CD14-positive monocyte (primary cell): Measurements from ENCODE around the gene PLK5. TPM values are rescaled to one million over a fixed set of nuclear protein-coding genes. Genes with fewer than 3 reads are reported as not detected.

Experiments
- DNase-seq, 3 donors: peaks; one replicate each; pipeline ENCODE4 v3.0.0-alpha.2; 2011 to 2022
- H2AFZ ChIP-seq: 2 replicates; pipeline ENCODE4 v1.6.0; 2012; ENCODE audit warnings: mild to moderate bottlenecking, low read depth, low read length, inconsistent platforms; ENCODE audit not compliant: insufficient read depth, poor library complexity, severe bottlenecking
- H3K27ac ChIP-seq, 2 donors: 1 replicate in 1 of 2; 2 replicates in 1 of 2; pipeline ENCODE4 v1.5.1; 2012 to 2013; ENCODE audit warnings: low read length in 2 of 2, control low read depth in 1 of 2, inconsistent platforms in 1 of 2, low read depth in 1 of 2, mild to moderate bottlenecking in 1 of 2
- H3K27me3 ChIP-seq, 2 donors: one replicate each; pipeline versions ENCODE4 v1.6.0 to v1.6.1; 2011 to 2013; ENCODE audit warnings: low read length in 2 of 2; ENCODE audit not compliant: control insufficient read depth in 2 of 2, insufficient read depth in 2 of 2
- H3K36me3 ChIP-seq, 2 donors: replicated peaks in 1 of 2; 1 replicate in 1 of 2; 2 replicates in 1 of 2; pipeline versions ENCODE4 v1.5.1 to v1.6.1; 2012 to 2013; ENCODE audit warnings: low read length in 2 of 2, control low read depth in 1 of 2, inconsistent platforms in 1 of 2, mild to moderate bottlenecking in 1 of 2; ENCODE audit not compliant: insufficient read depth in 2 of 2, control insufficient read depth in 1 of 2
- H3K4me1 ChIP-seq, 2 donors: 1 replicate in 1 of 2; 2 replicates in 1 of 2; pipeline versions ENCODE4 v1.5.1 to v1.6.1; 2012 to 2013; ENCODE audit warnings: low read length in 2 of 2, control low read depth in 1 of 2, inconsistent platforms in 1 of 2, mild to moderate bottlenecking in 1 of 2, moderate library complexity in 1 of 2; ENCODE audit not compliant: insufficient read depth in 2 of 2, control insufficient read depth in 1 of 2
- H3K4me2 ChIP-seq: replicated peaks from 2 replicates; pipeline ENCODE3; 2012; ENCODE audit warnings: low read length, moderate library complexity, mild to moderate bottlenecking; ENCODE audit not compliant: poor library complexity, severe bottlenecking; ENCODE audit errors: extremely low read depth
- H3K4me3 ChIP-seq, 3 experiments: fragments of 200-600 bp in 1 of 3; sonication (generic) in 1 of 3; replicated peaks in 1 of 3; 1 replicate in 2 of 3; 2 replicates in 1 of 3; pipeline ENCODE4 v1.5.1; 2011 to 2013; ENCODE audit warnings: low read length in 3 of 3, mild to moderate bottlenecking in 3 of 3, control low read depth in 2 of 3, low read depth in 2 of 3, inconsistent platforms in 1 of 3, moderate library complexity in 1 of 3
- H3K79me2 ChIP-seq: 2 replicates; pipeline ENCODE4 v1.6.0; 2012; ENCODE audit warnings: mild to moderate bottlenecking, control low read depth, inconsistent platforms, low read length, moderate library complexity; ENCODE audit not compliant: insufficient read depth
- H3K9ac ChIP-seq: 2 replicates; pipeline ENCODE4 v1.6.0; 2017; ENCODE audit warnings: low read length, mild to moderate bottlenecking; ENCODE audit not compliant: insufficient read depth, poor library complexity, severe bottlenecking
- H3K9me3 ChIP-seq, 2 donors: replicated peaks in 1 of 2; 1 replicate in 1 of 2; 2 replicates in 1 of 2; pipeline versions ENCODE4 v1.5.1 to v1.6.1; 2012 to 2013; ENCODE audit warnings: low read length in 2 of 2, control low read depth in 1 of 2; ENCODE audit not compliant: control insufficient read depth in 1 of 2, insufficient read depth in 1 of 2
- H4K20me1 ChIP-seq: 2 replicates; pipeline ENCODE4 v1.6.0; 2012; ENCODE audit warnings: mild to moderate bottlenecking, low read length, control low read depth, moderate library complexity; ENCODE audit not compliant: insufficient read depth
- H3K27ac Mint-ChIP-seq, 7 donors: one replicate each; pipeline ENCODE4 v1.8.0; 2020; ENCODE audit warnings: mild to moderate bottlenecking in 7 of 7, mixed read lengths in 7 of 7, moderate library complexity in 6 of 7, inconsistent platforms in 2 of 7
- H3K27me3 Mint-ChIP-seq, 3 donors: one replicate each; pipeline ENCODE4 v1.8.0; 2021 to 2022; ENCODE audit warnings: low read depth in 3 of 3, mild to moderate bottlenecking in 3 of 3, mixed read lengths in 3 of 3, moderate library complexity in 3 of 3, inconsistent platforms in 1 of 3
- H3K36me3 Mint-ChIP-seq, 2 donors: one replicate each; pipeline ENCODE4 v1.8.0; 2020; ENCODE audit warnings: mixed read lengths in 2 of 2, inconsistent platforms in 1 of 2, mild to moderate bottlenecking in 1 of 2
- H3K4me1 Mint-ChIP-seq: one replicate; pipeline ENCODE4 v1.8.0; 2020; ENCODE audit warnings: mild to moderate bottlenecking, mixed read lengths
- H3K4me3 Mint-ChIP-seq, 2 donors: one replicate each; pipeline ENCODE4 v1.8.0; 2020; ENCODE audit warnings: mild to moderate bottlenecking in 2 of 2, mixed read lengths in 2 of 2, moderate library complexity in 1 of 2
- H3K9me3 Mint-ChIP-seq, 7 donors: one replicate each; pipeline ENCODE4 v1.8.0; 2020 to 2022; ENCODE audit warnings: mixed read lengths in 7 of 7, mild to moderate bottlenecking in 6 of 7, moderate library complexity in 6 of 7, inconsistent platforms in 2 of 7
- WGBS: methylation state at CpG from one replicate; pipeline ENCODE4 v1.1.5; 2013; ENCODE audit warnings: missing lambda C conversion rate; ENCODE audit not compliant: insufficient coverage; 5-methylcytosine and 5-hydroxymethylcytosine counted together
- intact Hi-C, 2 donors: fragments of 100-400 bp; cut with micrococcal nuclease; formaldehyde crosslinking; loops; one replicate each; pipeline versions ENCODE4 v1.15.0 to v1.15.1; 2023
- polyA plus RNA-seq, 3 donors: library from polyadenylated mRNA; depleted of rRNA in 1 of 3; unstranded in 2 of 3; stranded (reverse) in 1 of 3; fragments of 300-500 nt in 2 of 3; fragments of >200 nt in 1 of 3; fragmentation: Illumina TruSeq in 2 of 3; gene quantifications; 1 replicate in 2 of 3; 2 replicates in 1 of 3; pipeline ENCODE4 v1.2.3, GENCODE V29; 2012 to 2021
- TF ChIP-seq, protein P1 (sequence below): fragments of 200-600 bp; IDR thresholded peaks from one replicate; pipeline ENCODE4 v1.8.0; 2022; ENCODE audit warnings: antibody characterized with exemption, mild to moderate bottlenecking

Gene PLK5
- polyA plus RNA-seq, 3 donors = not detected

- peaks cover 30 to 69% (median 50%) of the 10 kb centered on the region in 3 donors for H3K27me3 Mint-ChIP-seq
- Histone ChIP-seq H3K36me3 (no peaks in the 10 kb centered on the region), H3K27ac (no peak overlapping the region), H2AFZ (no peak overlapping the region), H4K20me1 (no peaks in the 10 kb centered on the region), H3K4me1 (peaks cover 4 to 11% of the 10 kb centered on the region in 2 donors), H3K4me2 (no peak overlapping the region), H3K9ac (no peak overlapping the region), H3K4me3 (no peak overlapping the region), H3K9me3 (peaks cover 6 to 9% of the 10 kb centered on the region in 2 donors), H3K27me3 (peaks cover 2 to 39% of the 10 kb centered on the region in 2 donors), H3K79me2 (no peaks in the 10 kb centered on the region)
- intact Hi-C loops = loop anchor here in 1 of 2 donors (10.0 kb wide), 1 partner anchor 70 kb away; no protein-coding TSS in a partner anchor
- TF ChIP-seq, protein P1, sequence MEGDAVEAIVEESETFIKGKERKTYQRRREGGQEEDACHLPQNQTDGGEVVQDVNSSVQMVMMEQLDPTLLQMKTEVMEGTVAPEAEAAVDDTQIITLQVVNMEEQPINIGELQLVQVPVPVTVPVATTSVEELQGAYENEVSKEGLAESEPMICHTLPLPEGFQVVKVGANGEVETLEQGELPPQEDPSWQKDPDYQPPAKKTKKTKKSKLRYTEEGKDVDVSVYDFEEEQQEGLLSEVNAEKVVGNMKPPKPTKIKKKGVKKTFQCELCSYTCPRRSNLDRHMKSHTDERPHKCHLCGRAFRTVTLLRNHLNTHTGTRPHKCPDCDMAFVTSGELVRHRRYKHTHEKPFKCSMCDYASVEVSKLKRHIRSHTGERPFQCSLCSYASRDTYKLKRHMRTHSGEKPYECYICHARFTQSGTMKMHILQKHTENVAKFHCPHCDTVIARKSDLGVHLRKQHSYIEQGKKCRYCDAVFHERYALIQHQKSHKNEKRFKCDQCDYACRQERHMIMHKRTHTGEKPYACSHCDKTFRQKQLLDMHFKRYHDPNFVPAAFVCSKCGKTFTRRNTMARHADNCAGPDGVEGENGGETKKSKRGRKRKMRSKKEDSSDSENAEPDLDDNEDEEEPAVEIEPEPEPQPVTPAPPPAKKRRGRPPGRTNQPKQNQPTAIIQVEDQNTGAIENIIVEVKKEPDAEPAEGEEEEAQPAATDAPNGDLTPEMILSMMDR = no peak
- no peak overlapping the region for H3K4me3 Mint-ChIP-seq
- H3K36me3 Mint-ChIP-seq = peaks cover 0 to 2% of the 10 kb centered on the region in 2 donors
- DNase-seq = no peak
- peaks cover 4 to 17% (median 12%) of the 10 kb centered on the region in 7 donors for H3K9me3 Mint-ChIP-seq
- WGBS = 70% methylated on average over 4 of the region's 14 CpGs
- peaks cover 3% of the 10 kb centered on the region for H3K4me1 Mint-ChIP-seq
- no peak overlapping the region for H3K27ac Mint-ChIP-seq
Observed at GRCh38 chr19:1514986-1515721, 8.7 kb upstream of the PLK5 start.

- no peaks in the 10 kb centered on the region for H3K36me3 ChIP-seq
- peaks cover 22 to 57% (median 41%) of the 10 kb centered on the region in 3 donors for H3K27me3 Mint-ChIP-seq
- H3K27ac ChIP-seq = no peak overlapping the region
- 78% methylated on average over 6 of the region's 8 CpGs for WGBS
- TF ChIP-seq, protein P1 = no peak
- peaks cover 4 to 9% of the 10 kb centered on the region in 2 donors for H3K9me3 ChIP-seq
- DNase-seq = no peak
- peaks cover 3% of the 10 kb centered on the region for H3K4me1 Mint-ChIP-seq
- no peak overlapping the region for H3K4me2 ChIP-seq
- H4K20me1 ChIP-seq = no peaks in the 10 kb centered on the region
- H3K4me1 ChIP-seq = peaks cover 4 to 11% of the 10 kb centered on the region in 2 donors
- no peak overlapping the region for H3K9ac ChIP-seq
- H2AFZ ChIP-seq = no peak overlapping the region
- H3K36me3 Mint-ChIP-seq = peaks cover 0 to 2% of the 10 kb centered on the region in 2 donors
- peaks cover 4 to 16% (median 12%) of the 10 kb centered on the region in 7 donors for H3K9me3 Mint-ChIP-seq
- intact Hi-C loops = loop anchor here in 1 of 2 donors (10.0 kb wide), 1 partner anchor 72 kb away; no protein-coding TSS in a partner anchor
- no peaks in the 10 kb centered on the region for H3K79me2 ChIP-seq
- H3K4me3 Mint-ChIP-seq = no peak overlapping the region
- H3K27ac Mint-ChIP-seq = no peak overlapping the region
- peaks cover 2 to 30% of the 10 kb centered on the region in 2 donors for H3K27me3 ChIP-seq
- H3K4me3 ChIP-seq = no peak overlapping the region
Observed at GRCh38 chr19:1516395-1516753, 7.5 kb upstream of the PLK5 start.
